ENCODE measurements around the gene SKAP1.

DNA sequence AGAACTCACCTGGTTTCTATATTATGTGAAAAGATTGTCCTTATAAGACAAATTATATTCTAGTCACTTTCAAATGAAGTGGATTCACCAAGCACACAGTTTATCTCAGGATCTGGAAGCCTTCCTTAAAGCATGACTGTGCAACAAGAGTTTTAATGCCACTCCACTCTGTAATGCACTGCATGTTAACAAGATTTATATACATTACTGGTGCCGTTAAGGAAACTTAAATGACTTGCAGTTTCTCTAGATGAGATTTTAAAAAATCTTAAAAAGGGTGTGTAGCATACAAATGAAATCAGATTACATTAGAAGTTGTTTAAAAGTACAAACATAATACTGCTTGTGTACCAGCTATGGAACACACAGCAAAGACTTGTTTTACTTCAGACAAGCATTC is 171.7 kb downstream of the SKAP1 start:
- TF ChIP-seq, protein P1, sequence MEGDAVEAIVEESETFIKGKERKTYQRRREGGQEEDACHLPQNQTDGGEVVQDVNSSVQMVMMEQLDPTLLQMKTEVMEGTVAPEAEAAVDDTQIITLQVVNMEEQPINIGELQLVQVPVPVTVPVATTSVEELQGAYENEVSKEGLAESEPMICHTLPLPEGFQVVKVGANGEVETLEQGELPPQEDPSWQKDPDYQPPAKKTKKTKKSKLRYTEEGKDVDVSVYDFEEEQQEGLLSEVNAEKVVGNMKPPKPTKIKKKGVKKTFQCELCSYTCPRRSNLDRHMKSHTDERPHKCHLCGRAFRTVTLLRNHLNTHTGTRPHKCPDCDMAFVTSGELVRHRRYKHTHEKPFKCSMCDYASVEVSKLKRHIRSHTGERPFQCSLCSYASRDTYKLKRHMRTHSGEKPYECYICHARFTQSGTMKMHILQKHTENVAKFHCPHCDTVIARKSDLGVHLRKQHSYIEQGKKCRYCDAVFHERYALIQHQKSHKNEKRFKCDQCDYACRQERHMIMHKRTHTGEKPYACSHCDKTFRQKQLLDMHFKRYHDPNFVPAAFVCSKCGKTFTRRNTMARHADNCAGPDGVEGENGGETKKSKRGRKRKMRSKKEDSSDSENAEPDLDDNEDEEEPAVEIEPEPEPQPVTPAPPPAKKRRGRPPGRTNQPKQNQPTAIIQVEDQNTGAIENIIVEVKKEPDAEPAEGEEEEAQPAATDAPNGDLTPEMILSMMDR (IDR thresholded peaks at IDR 0.05) = no peak
- TF ChIP-seq POLR2A (IDR thresholded peaks at IDR 0.05) = no peak
